Heart left ventricle (tissue), 13 donors: ENCODE results near the gene OR7C2.

Source experiments
- POLR2A ChIP-seq, 2 donors: fragments of 450-650 bp; IDR thresholded peaks; one replicate each; pipeline ENCODE4 v1.6.1; 2017; ENCODE audit warnings: antibody characterized with exemption in 2 of 2, mild to moderate bottlenecking in 2 of 2, moderate library complexity in 2 of 2
- TF ChIP-seq, protein P1 (sequence below), 12 donors: fragments of 200-600 bp; sonication (generic) in 4 of 12; IDR thresholded peaks; one replicate each; pipeline versions ENCODE4 v1.5.0 to v1.8.0; 2018 to 2022; ENCODE audit warnings: antibody characterized with exemption in 12 of 12, mild to moderate bottlenecking in 5 of 12
- donor health status: ischemic (EF 13 %, LVEDD 7.1; RV severe dilation, severe dysfunction).
- donor health status: DM: no; HTN: yes; CAD: no.
- donor health status: DM: no; HTN: no; CAD: no.
- donor health status: ischemic (EF 25% LVEDD 6.9; RV normal size, moderate dysfunction).
- donor health status: ischemic (EF 25% LVEDD 5.7; RV mildly dilated, moderate dysfunction).
- donor health status: ischemic (EF 35%, LVEDD 5.7; RV mildly dilated, moderate dysfunction).
- donor health status: nonischemic (EF 11% LVEDD 7.7; RV severe dilation, severe dysfunction).
- donor health status: DM: yes; HTN: yes; CAD: no.
- donor health status: PGD.
- donor health status: ischemic (EF 29% LVEDD 5.4; RV normal size, mild dysfunction).
- donor health status: nonischemic (EF 23%, LVEDD 6.1; RV moderate dilation, normal function).

DNA sequence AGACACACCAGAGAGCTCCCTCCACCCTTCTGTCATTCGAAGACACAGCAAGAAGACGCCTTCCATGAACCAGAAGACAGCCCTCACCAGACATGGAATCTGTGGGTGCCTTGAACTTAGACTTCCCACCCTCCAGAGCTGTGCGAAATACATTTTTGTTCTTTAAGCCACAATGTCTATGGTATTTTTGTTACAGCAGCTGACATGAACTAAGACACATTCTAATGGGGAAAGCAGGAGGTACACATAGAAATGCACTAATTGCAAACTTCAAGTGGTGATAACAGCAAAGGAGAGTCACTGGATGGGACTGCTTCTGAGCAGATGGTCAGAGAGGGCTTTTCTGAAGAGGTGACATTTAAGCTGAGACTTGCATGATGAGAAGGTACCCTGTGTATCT, 16.2 kb downstream of the OR7C2 start:
- TF ChIP-seq POLR2A (IDR thresholded peaks at IDR 0.05): no peak
- TF ChIP-seq, protein P1, sequence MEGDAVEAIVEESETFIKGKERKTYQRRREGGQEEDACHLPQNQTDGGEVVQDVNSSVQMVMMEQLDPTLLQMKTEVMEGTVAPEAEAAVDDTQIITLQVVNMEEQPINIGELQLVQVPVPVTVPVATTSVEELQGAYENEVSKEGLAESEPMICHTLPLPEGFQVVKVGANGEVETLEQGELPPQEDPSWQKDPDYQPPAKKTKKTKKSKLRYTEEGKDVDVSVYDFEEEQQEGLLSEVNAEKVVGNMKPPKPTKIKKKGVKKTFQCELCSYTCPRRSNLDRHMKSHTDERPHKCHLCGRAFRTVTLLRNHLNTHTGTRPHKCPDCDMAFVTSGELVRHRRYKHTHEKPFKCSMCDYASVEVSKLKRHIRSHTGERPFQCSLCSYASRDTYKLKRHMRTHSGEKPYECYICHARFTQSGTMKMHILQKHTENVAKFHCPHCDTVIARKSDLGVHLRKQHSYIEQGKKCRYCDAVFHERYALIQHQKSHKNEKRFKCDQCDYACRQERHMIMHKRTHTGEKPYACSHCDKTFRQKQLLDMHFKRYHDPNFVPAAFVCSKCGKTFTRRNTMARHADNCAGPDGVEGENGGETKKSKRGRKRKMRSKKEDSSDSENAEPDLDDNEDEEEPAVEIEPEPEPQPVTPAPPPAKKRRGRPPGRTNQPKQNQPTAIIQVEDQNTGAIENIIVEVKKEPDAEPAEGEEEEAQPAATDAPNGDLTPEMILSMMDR (IDR thresholded peaks at IDR 0.05): no peak
